HUES64 (cell line): ENCODE measurements around the gene GGT1. TPM values are rescaled to one million over a fixed set of nuclear protein-coding genes. Genes with fewer than 3 reads are reported as not detected.
"Not testable (repeated sequence)": the region's sequence is repeated elsewhere in the genome, so short reads cannot be mapped to it uniquely, and the experiment has no call there.

Experiments
- H3K27ac ChIP-seq: 2 replicates; pipeline ENCODE4 v1.7.0; 2013; ENCODE audit warnings: low read depth, low read length, inconsistent platforms
- H3K27me3 ChIP-seq: 2 replicates; pipeline ENCODE4 v1.6.1; 2013; ENCODE audit warnings: mild to moderate bottlenecking, low read length; ENCODE audit not compliant: insufficient read depth
- H3K36me3 ChIP-seq: 2 replicates; pipeline ENCODE4 v1.6.1; 2013; ENCODE audit warnings: mild to moderate bottlenecking, low read length; ENCODE audit not compliant: insufficient read depth
- H3K4me1 ChIP-seq: 2 replicates; pipeline ENCODE4 v1.6.1; 2013; ENCODE audit warnings: mild to moderate bottlenecking, low read length, moderate library complexity; ENCODE audit not compliant: insufficient read depth
- H3K4me3 ChIP-seq: 2 replicates; pipeline ENCODE4 v1.5.1; 2013; ENCODE audit warnings: mild to moderate bottlenecking, low read length, moderate library complexity
- H3K9ac ChIP-seq: 2 replicates; pipeline ENCODE4 v1.6.1; 2013; ENCODE audit warnings: mild to moderate bottlenecking, low read depth, low read length
- H3K9me3 ChIP-seq: 2 replicates; pipeline ENCODE4 v1.6.1; 2013; ENCODE audit warnings: low read depth, low read length; ENCODE audit not compliant: insufficient read depth
- WGBS: fragments of 150-250, 120-280 bp; methylation state at CpG from one replicate; pipeline ENCODE4 v1.1.7; 2013; ENCODE audit warnings: missing lambda C conversion rate; 5-methylcytosine and 5-hydroxymethylcytosine counted together
- polyA plus RNA-seq, 2 experiments: library from polyadenylated mRNA; stranded (reverse); fragments of 50-300 nt; gene quantifications; one replicate each; pipeline ENCODE4 v1.2.3, GENCODE V29; 2013

GGT1 gene
- 8.1 TPM for polyA plus RNA-seq (2013, experiment 1 of 2)
- polyA plus RNA-seq (2013, experiment 2 of 2), result 9.5 TPM

- H3K27me3 ChIP-seq, H3K27ac ChIP-seq, H3K9ac ChIP-seq, H3K36me3 ChIP-seq, H3K9me3 ChIP-seq: not testable (repeated sequence)
- WGBS, result 42% methylated on average over 19 of the region's 22 CpGs
- Histone ChIP-seq H3K4me3 (peak within 1 kb of the TSS; percentile 29; the same call in 1 of the 2 replicates), H3K4me1 (peaks cover 13% of the 10 kb centered on the region; the same call in 1 of the 2 replicates)
These were observed at the start of gene GGT1 for GRCh38 chr22:24602847-24603769. GGT1 (plus strand) TSS chr22:24603193; CDS start chr22:24611082, 7,889 bp downstream.

GRCh38 chr22:24553597-24554312 lies 49.2 kb upstream of the GGT1 start:
- 84% methylated on average over 11 of the region's 12 CpGs for WGBS
- Histone ChIP-seq H3K4me1 (peaks cover 4% of the 10 kb centered on the region), H3K27me3 (no peaks in the 10 kb centered on the region), H3K4me3 (peak overlapping the region; percentile 98), H3K36me3 (peaks cover 17% of the 10 kb centered on the region), H3K9ac (peak overlapping the region; percentile 94), H3K9me3 (no peaks in the 10 kb centered on the region), H3K27ac (no peak overlapping the region; the same call in 1 of the 2 replicates)

GRCh38 chr22:24554313-24555164 lies 48.5 kb upstream of the GGT1 start, which contains the start of gene GUCD1:
GUCD1 (minus strand) TSS chr22:24555138; CDS start chr22:24554991, 147 bp downstream.
- 2% methylated on average over 64 of the region's 64 CpGs for WGBS
- peaks cover 4% of the 10 kb centered on the region for H3K4me1 ChIP-seq

GRCh38 chr22:24555165-24556039 lies 47.6 kb upstream of the GGT1 start, which contains the start of gene SNRPD3:
SNRPD3 (plus strand) TSS chr22:24555999; CDS start chr22:24557675, 1,676 bp downstream.
- H3K4me3 ChIP-seq, result peak within 1 kb of the TSS; percentile 98
- H3K9me3 ChIP-seq, result no peaks in the 10 kb centered on the region
- H3K9ac ChIP-seq, result peak within 1 kb of the TSS; percentile 95
- H3K27me3 ChIP-seq, result no peaks in the 10 kb centered on the region
- WGBS, result under 1% methylated on average over 59 of the region's 59 CpGs
- peaks cover 29% of the 10 kb centered on the region for H3K36me3 ChIP-seq
- peak within 1 kb of the TSS; percentile 97 for H3K27ac ChIP-seq
- H3K4me1 ChIP-seq, result peaks cover 4% of the 10 kb centered on the region

More at GRCh38 chr22:24554313-24555164, 48.5 kb upstream of the GGT1 start, which contains the start of gene GUCD1:
- Histone ChIP-seq H3K9me3 (no peaks in the 10 kb centered on the region), H3K9ac (peak within 1 kb of the TSS; percentile 95), H3K27ac (peak within 1 kb of the TSS; percentile 97), H3K36me3 (peaks cover 24% of the 10 kb centered on the region), H3K4me3 (peak within 1 kb of the TSS; percentile 98), H3K27me3 (no peaks in the 10 kb centered on the region)

- Histone ChIP-seq H3K4me1 (no peaks in the 10 kb centered on the region; the same call in 1 of the 2 replicates), H3K9ac (no peak overlapping the region), H3K36me3 (peaks cover 64% of the 10 kb centered on the region), H3K27me3 (no peaks in the 10 kb centered on the region), H3K4me3 (no peak overlapping the region), H3K27ac (no peak overlapping the region), H3K9me3 (no peaks in the 10 kb centered on the region)
- 94% methylated on average over 4 of the region's 4 CpGs for WGBS
These were observed 43.5 kb upstream of the GGT1 start for GRCh38 chr22:24559471-24559870.

GRCh38 chr22:24563246-24563645 lies 39.7 kb upstream of the GGT1 start:
- Histone ChIP-seq H3K9me3 (no peaks in the 10 kb centered on the region), H3K27me3 (no peaks in the 10 kb centered on the region), H3K4me1 (no peaks in the 10 kb centered on the region), H3K4me3 (no peak overlapping the region), H3K27ac (no peak overlapping the region), H3K9ac (no peak overlapping the region), H3K36me3 (peaks cover 86% of the 10 kb centered on the region)
- WGBS, result 98% methylated on average over 2 of the region's 2 CpGs

- peaks cover 84% of the 10 kb centered on the region for H3K36me3 ChIP-seq
- H3K9ac ChIP-seq, result no peak overlapping the region
- no peaks in the 10 kb centered on the region for H3K27me3 ChIP-seq
- no peaks in the 10 kb centered on the region for H3K4me1 ChIP-seq
- WGBS, result 92% methylated on average over 2 of the region's 2 CpGs
- H3K4me3 ChIP-seq, result no peak overlapping the region
- no peak overlapping the region for H3K27ac ChIP-seq
- H3K9me3 ChIP-seq, result no peaks in the 10 kb centered on the region
These were observed 38.5 kb upstream of the GGT1 start for GRCh38 chr22:24564376-24565058.

GRCh38 chr22:24565077-24565476 lies 37.9 kb upstream of the GGT1 start:
- no peaks in the 10 kb centered on the region for H3K9me3 ChIP-seq
- peaks cover 86% of the 10 kb centered on the region for H3K36me3 ChIP-seq
- no peak overlapping the region for H3K27ac ChIP-seq
- H3K4me3 ChIP-seq, result no peak overlapping the region
- H3K9ac ChIP-seq, result no peak overlapping the region
- 96% methylated on average over 2 of the region's 2 CpGs for whole genome bisulfite sequencing
- H3K4me1 ChIP-seq, result no peaks in the 10 kb centered on the region
- no peaks in the 10 kb centered on the region for H3K27me3 ChIP-seq

GRCh38 chr22:24566899-24567511 lies 36.0 kb upstream of the GGT1 start:
- peaks cover 90% of the 10 kb centered on the region for H3K36me3 ChIP-seq

More at GRCh38 chr22:24566899-24567511, 36.0 kb upstream of the GGT1 start:
- WGBS, result 94% methylated on average over 8 of the region's 8 CpGs
- no peaks in the 10 kb centered on the region for H3K9me3 ChIP-seq
- H3K4me3 ChIP-seq, result no peak overlapping the region
- H3K4me1 ChIP-seq, result no peaks in the 10 kb centered on the region
- no peak overlapping the region for H3K27ac ChIP-seq
- no peak overlapping the region for H3K9ac ChIP-seq
- no peaks in the 10 kb centered on the region for H3K27me3 ChIP-seq
